GM21360 (cell line): ENCODE results near the gene STRIP1.

Experiments used
- ATAC-seq: cut with Tn5 transposase; IDR thresholded peaks from one replicate; pipeline ENCODE4 v1.9.1; 2021; ENCODE audit warnings: mild to moderate bottlenecking, moderate library complexity; ENCODE audit not compliant: unreplicated experiment

Gene STRIP1

GRCh38 chr1:110091381-110091780, 57.0 kb downstream of the STRIP1 start:
- ATAC-seq = no peak

- no peak for ATAC-seq
Observed at GRCh38 chr1:110091791-110092190, 57.4 kb downstream of the STRIP1 start.

- ATAC-seq = no peak
Observed at GRCh38 chr1:110092991-110093390, 58.6 kb downstream of the STRIP1 start.

- no peak for ATAC-seq
Observed at GRCh38 chr1:110094931-110095654, 60.7 kb downstream of the STRIP1 start.

- ATAC-seq = no peak
Observed at GRCh38 chr1:110097507-110098221, 63.2 kb downstream of the STRIP1 start.

GRCh38 chr1:110098222-110099026, 64.0 kb downstream of the STRIP1 start:
- no peak for ATAC-seq

GRCh38 chr1:110100335-110100734, 65.9 kb downstream of the STRIP1 start:
- no peak for ATAC-seq

- no peak for ATAC-seq
Observed at GRCh38 chr1:110102081-110102480, 67.7 kb downstream of the STRIP1 start.
